Tibial nerve (tissue), 4 donors: Measurements from ENCODE around the gene EED. TPM values are rescaled to one million over a fixed set of nuclear protein-coding genes. Genes with fewer than 3 reads are reported as not detected.
"Not testable (repeated sequence)": the region's sequence is repeated elsewhere in the genome, so short reads cannot be mapped to it uniquely, and the experiment has no call there.

Experiments used
- DNase-seq, 2 donors: peaks; one replicate each; pipeline ENCODE4 v3.0.0-alpha.2; 2019; ENCODE audit warnings: low spot score in 2 of 2
- H3K27ac ChIP-seq, 4 donors: fragments of 200-600 bp; sonication (generic) in 3 of 4; one replicate each; pipeline ENCODE4 v1.5.1; 2017 to 2019; ENCODE audit warnings: mild to moderate bottlenecking in 1 of 4
- H3K27me3 ChIP-seq, 2 donors: fragments of 200-600 bp; sonication (generic) in 1 of 2; one replicate each; pipeline versions ENCODE4 v1.5.1 to v1.6.0; 2017 to 2019
- H3K36me3 ChIP-seq, 3 donors: fragments of 200-600 bp; sonication (generic); one replicate each; pipeline ENCODE4 v1.5.1; 2018 to 2019
- H3K4me1 ChIP-seq, 4 donors: fragments of 200-600 bp; sonication (generic) in 3 of 4; one replicate each; pipeline ENCODE4 v1.5.1; 2017 to 2019
- H3K4me3 ChIP-seq, 4 donors: fragments of 200-600 bp; sonication (generic) in 3 of 4; one replicate each; pipeline ENCODE4 v1.5.1; 2017 to 2019; ENCODE audit warnings: mild to moderate bottlenecking in 1 of 4, moderate library complexity in 1 of 4
- H3K9me3 ChIP-seq, 4 donors: fragments of 200-600 bp; sonication (generic) in 3 of 4; one replicate each; pipeline ENCODE4 v1.5.1; 2017 to 2019
- EP300 ChIP-seq, 2 donors: sonication (generic); formaldehyde crosslinking; IDR thresholded peaks; one replicate each; pipeline ENCODE4 v1.6.1; 2017; ENCODE audit warnings: antibody characterized with exemption in 2 of 2, mild to moderate bottlenecking in 1 of 2
- POLR2A ChIP-seq, 2 donors: fragments of 450-650 bp; IDR thresholded peaks; one replicate each; pipeline ENCODE4 v1.6.1; 2017; ENCODE audit warnings: antibody characterized with exemption in 2 of 2, mild to moderate bottlenecking in 2 of 2, moderate library complexity in 2 of 2
- WGBS, 2 donors: methylation state at CpG; one replicate each; pipeline ENCODE4 v1.1.5; 2018; 5-methylcytosine and 5-hydroxymethylcytosine counted together
- total RNA-seq, 4 donors: library from RNA; depleted of rRNA; stranded (reverse); fragments of >200 nt; gene quantifications; one replicate each; pipeline ENCODE4 v1.1.0, GENCODE V29; 2016
- TF ChIP-seq, protein P1 (sequence below), 5 experiments: fragments of 200-600 bp in 3 of 5; fragments of 450-650 bp in 2 of 5; sonication (generic) in 3 of 5; IDR thresholded peaks; one replicate each; pipeline ENCODE4 v1.5.1; 2016 to 2019; ENCODE audit warnings: antibody characterized with exemption in 5 of 5, mild to moderate bottlenecking in 3 of 5, moderate library complexity in 2 of 5

Gene EED
- total RNA-seq, 4 donors from 2014 or later: 13.3 to 18.4 (median 16.7) TPM

DNA sequence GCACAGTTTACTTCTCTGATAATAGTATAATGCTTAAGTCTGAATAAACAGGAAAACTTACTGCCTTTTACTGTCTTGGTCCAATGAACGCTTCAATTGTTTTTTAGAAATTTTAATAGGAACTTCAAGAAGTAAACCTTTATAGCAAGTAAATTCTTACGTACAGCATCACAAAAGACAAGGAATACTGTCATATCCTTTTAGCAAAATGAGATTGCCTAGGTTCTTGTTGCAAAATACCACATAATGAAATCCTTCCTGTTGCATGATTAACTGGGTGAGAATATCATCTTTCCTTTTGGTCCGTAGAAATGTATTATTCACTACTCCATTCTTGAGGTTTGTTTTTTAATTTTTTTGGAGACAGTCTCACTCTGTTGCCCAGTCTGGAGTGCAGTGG lies 35.2 kb downstream of the EED start:
- no peaks in the 10 kb centered on the region for H3K4me1 ChIP-seq
- TF ChIP-seq POLR2A (IDR thresholded peaks at IDR 0.05) (no peak), EP300 (IDR thresholded peaks at IDR 0.05) (no peak)
- TF ChIP-seq, protein P1, sequence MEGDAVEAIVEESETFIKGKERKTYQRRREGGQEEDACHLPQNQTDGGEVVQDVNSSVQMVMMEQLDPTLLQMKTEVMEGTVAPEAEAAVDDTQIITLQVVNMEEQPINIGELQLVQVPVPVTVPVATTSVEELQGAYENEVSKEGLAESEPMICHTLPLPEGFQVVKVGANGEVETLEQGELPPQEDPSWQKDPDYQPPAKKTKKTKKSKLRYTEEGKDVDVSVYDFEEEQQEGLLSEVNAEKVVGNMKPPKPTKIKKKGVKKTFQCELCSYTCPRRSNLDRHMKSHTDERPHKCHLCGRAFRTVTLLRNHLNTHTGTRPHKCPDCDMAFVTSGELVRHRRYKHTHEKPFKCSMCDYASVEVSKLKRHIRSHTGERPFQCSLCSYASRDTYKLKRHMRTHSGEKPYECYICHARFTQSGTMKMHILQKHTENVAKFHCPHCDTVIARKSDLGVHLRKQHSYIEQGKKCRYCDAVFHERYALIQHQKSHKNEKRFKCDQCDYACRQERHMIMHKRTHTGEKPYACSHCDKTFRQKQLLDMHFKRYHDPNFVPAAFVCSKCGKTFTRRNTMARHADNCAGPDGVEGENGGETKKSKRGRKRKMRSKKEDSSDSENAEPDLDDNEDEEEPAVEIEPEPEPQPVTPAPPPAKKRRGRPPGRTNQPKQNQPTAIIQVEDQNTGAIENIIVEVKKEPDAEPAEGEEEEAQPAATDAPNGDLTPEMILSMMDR (IDR thresholded peaks at IDR 0.05): no peak
- DNase-seq: no peak
- H3K4me3 ChIP-seq: no peak overlapping the region
- H3K27ac ChIP-seq: no peak overlapping the region
- H3K36me3 ChIP-seq: peaks cover 0 to 45% (median 0%) of the 10 kb centered on the region in 3 donors
- WGBS, 2 donors: 94% methylated on average over 3 of the region's 3 CpGs
- H3K9me3 ChIP-seq: no peaks in the 10 kb centered on the region
- H3K27me3 ChIP-seq: no peaks in the 10 kb centered on the region

GRCh38 chr11:86287468-86287796 lies 42.9 kb downstream of the EED start:
- WGBS, 2 donors: 89 to 97% methylated on average over 2 of the region's 2 CpGs
- no peaks in the 10 kb centered on the region for H3K27me3 ChIP-seq

DNA sequence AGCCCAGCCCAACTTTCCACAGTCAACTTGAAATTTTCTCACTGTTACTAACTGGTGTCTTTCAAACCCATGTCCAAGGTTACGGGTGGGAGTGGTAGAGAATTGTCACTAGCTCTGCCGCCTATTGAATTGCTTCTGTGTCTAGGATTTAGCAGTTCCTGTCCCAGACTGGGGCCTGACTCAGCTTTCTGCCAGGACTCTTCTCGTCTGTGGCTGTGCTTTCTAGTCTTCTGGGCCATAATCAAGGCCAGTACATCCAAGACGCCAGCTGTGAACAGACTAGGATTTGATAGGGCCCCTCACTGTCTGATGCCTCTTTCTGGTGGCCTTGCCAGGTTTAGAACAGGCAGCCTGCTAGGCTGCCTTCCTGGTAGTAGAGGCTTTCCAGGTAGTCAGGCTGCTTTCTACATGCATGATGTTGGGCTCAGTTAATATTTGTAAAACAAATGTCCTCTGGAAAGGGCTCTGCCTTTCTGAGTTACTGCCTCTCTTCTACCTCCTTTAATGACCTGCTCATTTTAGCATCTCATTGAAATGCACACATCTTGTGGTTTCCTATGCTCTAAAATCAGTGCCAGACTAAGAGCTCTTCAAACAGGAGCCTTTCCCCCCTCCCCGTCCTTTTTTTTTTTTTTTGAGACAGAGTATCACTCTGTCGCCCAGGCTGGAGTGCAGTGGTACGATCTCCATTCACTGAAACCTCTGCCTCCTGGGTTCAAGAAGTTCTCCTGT lies 44.4 kb downstream of the EED start:
- no peak for TF ChIP-seq POLR2A (IDR thresholded peaks at IDR 0.05)
- TF ChIP-seq, protein P1 (IDR thresholded peaks at IDR 0.05): no peak
- no peak for TF ChIP-seq EP300 (IDR thresholded peaks at IDR 0.05)
- no peaks in the 10 kb centered on the region for H3K9me3 ChIP-seq
- H3K4me3 ChIP-seq: no peak overlapping the region
- peaks cover 0 to 13% (median 0%) of the 10 kb centered on the region in 3 donors for H3K36me3 ChIP-seq
- no peaks in the 10 kb centered on the region for H3K4me1 ChIP-seq
- no peak for DNase-seq
- WGBS, 2 donors: 64 to 69% methylated on average over 7 of the region's 7 CpGs
- no peaks in the 10 kb centered on the region for H3K27me3 ChIP-seq
- H3K27ac ChIP-seq: no peak overlapping the region

More at GRCh38 chr11:86287468-86287796, 42.9 kb downstream of the EED start:
- no peak for DNase-seq
- TF ChIP-seq, protein P1 (IDR thresholded peaks at IDR 0.05): no peak
- TF ChIP-seq POLR2A (IDR thresholded peaks at IDR 0.05) (no peak), EP300 (IDR thresholded peaks at IDR 0.05) (no peak)
- Histone ChIP-seq H3K27ac (no peak overlapping the region), H3K4me1 (no peaks in the 10 kb centered on the region), H3K9me3 (no peaks in the 10 kb centered on the region), H3K36me3 (peaks cover 0 to 14% (median 0%) of the 10 kb centered on the region in 3 donors), H3K4me3 (no peak overlapping the region)

- 79 to 94% methylated on average over 9 of the region's 9 CpGs for WGBS, 2 donors
- H3K4me3 ChIP-seq, H3K4me1 ChIP-seq, H3K27me3 ChIP-seq, H3K9me3 ChIP-seq, DNase-seq, H3K27ac ChIP-seq, H3K36me3 ChIP-seq: not testable (repeated sequence)
Measured at GRCh38 chr11:86289508-86290280, 45.1 kb downstream of the EED start.

GRCh38 chr11:86291466-86292262 lies 47.1 kb downstream of the EED start:
- H3K36me3 ChIP-seq: no peaks in the 10 kb centered on the region
- DNase-seq: peak in 1 of 2 donors; percentile 43
- H3K27me3 ChIP-seq: no peaks in the 10 kb centered on the region
- H3K9me3 ChIP-seq: no peaks in the 10 kb centered on the region
- no peak overlapping the region for H3K27ac ChIP-seq
- TF ChIP-seq, protein P1 (IDR thresholded peaks at IDR 0.05): peak; percentile 33 to 63 (median 51)
- TF ChIP-seq EP300 (IDR thresholded peaks at IDR 0.05): no peak
- H3K4me3 ChIP-seq: no peak overlapping the region
- WGBS, 2 donors: 23 to 49% methylated on average over 3 of the region's 3 CpGs
- no peaks in the 10 kb centered on the region for H3K4me1 ChIP-seq
